ENCODE results near the gene FAM8A1. TPM values are rescaled to one million over a fixed set of nuclear protein-coding genes. Genes with fewer than 3 reads are reported as not detected.

The FAM8A1 gene
- total and polyA plus RNA-seq, 2 donors (not counting 3 experiments of a cell fraction or from before 2014, with no cell fraction given): 4.8 to 11.3 TPM

DNA sequence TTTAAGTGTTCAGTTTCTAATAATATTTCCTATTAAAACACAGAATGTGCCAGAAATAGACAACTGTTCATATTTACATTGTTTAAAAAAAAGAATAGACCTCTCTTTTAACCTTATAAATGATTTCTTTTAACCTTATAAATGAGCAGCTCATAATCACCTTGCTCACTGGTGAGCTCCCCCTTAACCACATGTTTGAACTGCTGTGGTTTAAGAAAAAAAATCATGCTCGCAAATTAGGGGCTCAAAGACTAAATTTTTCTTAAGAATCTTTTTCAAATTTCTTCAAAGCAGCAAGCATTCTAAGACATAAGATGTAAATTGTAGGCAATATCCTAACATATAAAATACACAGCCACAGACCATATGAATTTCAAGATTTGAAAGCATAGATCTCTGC, 32.8 kb downstream of the FAM8A1 start:
- dilution Hi-C loops (cut with MboI; ENCODE audit: extremely low pct_ligation_motif_present, low sequenced_read_pairs): no loop called here
- H3K27ac ChIP-seq (ENCODE audit: insufficient read depth, low read depth, low read length): no peak overlapping the region
- ChIA-PET CTCF (interaction anchor here (0.5 to 1.0 kb wide), 2 partner anchors 13 to 32 kb away, joined by 3 to 4 read pairs; no protein-coding TSS in a partner anchor), POLR2A (no interaction called here)
- no peak overlapping the region for H3K4me3 ChIP-seq (replicated peaks in 1 of 3; ENCODE audit: insufficient read depth in 1 of 3, low read depth in 1 of 3, low read length in 3 of 3)
- no peaks in the 10 kb centered on the region for H3K27me3 ChIP-seq (ENCODE audit: control insufficient read depth in 2 of 2, insufficient read depth in 2 of 2, low read length in 2 of 2)
- DNase-seq (ENCODE audit: low read depth, low spot score) (no peak), FAIRE-seq (no peak)
- TF ChIP-seq MYC (IDR thresholded peaks at IDR 0.05; ENCODE audit: low read depth, low read length): no peak
- TF ChIP-seq, protein P1, sequence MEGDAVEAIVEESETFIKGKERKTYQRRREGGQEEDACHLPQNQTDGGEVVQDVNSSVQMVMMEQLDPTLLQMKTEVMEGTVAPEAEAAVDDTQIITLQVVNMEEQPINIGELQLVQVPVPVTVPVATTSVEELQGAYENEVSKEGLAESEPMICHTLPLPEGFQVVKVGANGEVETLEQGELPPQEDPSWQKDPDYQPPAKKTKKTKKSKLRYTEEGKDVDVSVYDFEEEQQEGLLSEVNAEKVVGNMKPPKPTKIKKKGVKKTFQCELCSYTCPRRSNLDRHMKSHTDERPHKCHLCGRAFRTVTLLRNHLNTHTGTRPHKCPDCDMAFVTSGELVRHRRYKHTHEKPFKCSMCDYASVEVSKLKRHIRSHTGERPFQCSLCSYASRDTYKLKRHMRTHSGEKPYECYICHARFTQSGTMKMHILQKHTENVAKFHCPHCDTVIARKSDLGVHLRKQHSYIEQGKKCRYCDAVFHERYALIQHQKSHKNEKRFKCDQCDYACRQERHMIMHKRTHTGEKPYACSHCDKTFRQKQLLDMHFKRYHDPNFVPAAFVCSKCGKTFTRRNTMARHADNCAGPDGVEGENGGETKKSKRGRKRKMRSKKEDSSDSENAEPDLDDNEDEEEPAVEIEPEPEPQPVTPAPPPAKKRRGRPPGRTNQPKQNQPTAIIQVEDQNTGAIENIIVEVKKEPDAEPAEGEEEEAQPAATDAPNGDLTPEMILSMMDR (IDR thresholded peaks at IDR 0.05; ENCODE audit: extremely low read depth in 1 of 2, insufficient read depth in 1 of 2, low read depth in 1 of 2, low read length in 2 of 2): no peak
- no peak for TF ChIP-seq MAX (IDR thresholded peaks at IDR 0.05; ENCODE audit: insufficient read depth, insufficient read length)
- TF ChIP-seq EZH2 (IDR thresholded peaks at IDR 0.05; ENCODE audit: borderline replicate concordance, low read depth, low read length, severe bottlenecking): no peak
- TF ChIP-seq POLR2AphosphoS5 (IDR thresholded peaks at IDR 0.05; ENCODE audit: insufficient read depth, low read depth, low read length): no peak
- no peak for TF ChIP-seq POLR2A (IDR thresholded peaks at IDR 0.05; ENCODE audit: low read depth, low read length)
- TF ChIP-seq JUN (IDR thresholded peaks at IDR 0.05; ENCODE audit: borderline replicate concordance, insufficient read depth, insufficient read length, low read depth): no peak
- TF ChIP-seq FOS (IDR thresholded peaks at IDR 0.05; ENCODE audit: borderline replicate concordance, insufficient read depth, low read length): no peak
- no peak for TF ChIP-seq GATA2 (IDR thresholded peaks at IDR 0.05; ENCODE audit: insufficient read depth, insufficient read length, low read depth, low read length)
- no peak overlapping the region for H2AFZ ChIP-seq (ENCODE audit: low read depth, low read length)
- H4K20me1 ChIP-seq (replicated peaks; ENCODE audit: control insufficient read depth, extremely low read depth, insufficient read depth, low read length): no peaks in the 10 kb centered on the region
- peaks cover 45% of the 10 kb centered on the region for H3K79me2 ChIP-seq (ENCODE audit: control insufficient read depth, insufficient read depth, low read length)
- no peak overlapping the region for H3K9ac ChIP-seq (replicated peaks; ENCODE audit: extremely low read depth, insufficient read depth, low read length)
- intact Hi-C loops (cut with micrococcal nuclease): no loop called here
- no peak overlapping the region for H3K4me2 ChIP-seq (ENCODE audit: insufficient read depth, low read length)
- H3K9me3 ChIP-seq (replicated peaks; ENCODE audit: control insufficient read depth, insufficient read depth, low read length): no peaks in the 10 kb centered on the region
- no peaks in the 10 kb centered on the region for H3K9me1 ChIP-seq (replicated peaks; ENCODE audit: control insufficient read depth, extremely low read depth, insufficient read depth, low read length)
- peaks cover 10 to 19% of the 10 kb centered on the region in 2 experiments for H3K36me3 ChIP-seq (ENCODE audit: control insufficient read depth in 2 of 2, extremely low read depth in 1 of 2, insufficient read depth in 2 of 2, low read length in 2 of 2)
- H3K4me1 ChIP-seq (ENCODE audit: control insufficient read depth, extremely low read depth, insufficient read depth, low read length): peaks cover 16% of the 10 kb centered on the region
- BruUV-seq (replicated peaks): no TSS peak
